DMS 273 treated with DMSO at 0.1 percent for 48 hours (cell line): ENCODE measurements around the gene CDK5RAP2.

Experiments
- DNase-seq: peaks from one replicate; lab custom pipeline; 2025; lab: John Stamatoyannopoulos, UW

CDK5RAP2 gene

DNA sequence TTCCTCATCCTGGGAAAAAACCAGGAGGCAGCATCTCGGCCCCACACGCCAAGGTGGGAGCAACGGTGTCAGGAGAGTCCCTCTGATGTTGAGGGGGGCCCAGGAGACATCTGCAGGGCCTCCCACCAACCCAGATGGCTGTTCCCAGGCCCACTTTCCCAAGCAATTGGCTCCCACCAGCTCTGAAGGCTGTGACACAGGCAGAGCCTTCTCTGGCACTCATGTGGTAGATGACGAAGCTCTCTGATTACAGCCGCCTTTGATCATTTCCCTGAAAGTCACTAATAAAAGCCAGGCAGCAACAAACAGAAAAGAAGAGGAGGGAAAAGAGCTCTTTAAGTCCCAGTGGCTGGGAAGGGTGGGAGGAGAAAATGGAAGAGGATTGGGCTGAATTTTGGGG, 226.5 kb downstream of the CDK5RAP2 start:
- no peak for DNase-seq

DNA sequence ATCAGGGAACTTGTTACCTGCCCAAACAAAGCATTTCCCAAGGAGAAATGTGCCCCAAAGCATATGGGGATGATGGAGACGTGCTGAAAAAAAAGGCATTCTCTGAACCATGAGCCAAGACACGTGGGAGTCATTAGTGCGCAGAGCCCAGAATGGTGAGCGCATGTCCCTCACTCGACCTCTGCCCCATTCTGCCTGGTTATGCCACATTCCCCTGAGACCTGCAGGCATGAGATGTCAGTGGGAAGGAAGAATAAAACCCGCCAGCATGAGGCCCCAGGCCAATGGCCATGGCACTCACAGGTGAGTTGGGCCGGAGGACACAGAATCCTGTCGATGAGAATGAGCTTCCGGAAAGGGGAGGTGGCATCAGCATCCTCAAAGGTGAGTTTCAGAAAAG, 228.9 kb downstream of the CDK5RAP2 start:
- DNase-seq: no peak

DNA sequence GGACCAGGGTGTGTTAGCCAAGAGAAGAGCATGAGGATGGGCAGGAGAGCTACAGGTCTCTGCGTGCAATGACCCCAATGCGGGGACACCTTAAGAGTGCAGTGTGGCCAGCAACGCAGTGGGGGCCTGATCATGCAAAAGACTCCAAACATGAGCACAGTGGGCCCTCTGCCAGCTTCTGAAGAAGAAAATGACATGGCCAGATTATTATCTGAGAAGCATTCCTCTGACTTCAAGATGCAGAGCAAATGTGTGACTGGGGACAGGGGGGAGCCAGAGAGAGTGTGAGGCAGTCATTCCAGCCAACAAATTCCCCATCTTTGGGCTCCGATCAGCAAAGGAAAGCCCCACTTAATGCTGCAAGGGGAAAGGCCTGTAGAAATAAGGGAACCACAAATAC, 229.4 kb downstream of the CDK5RAP2 start:
- DNase-seq: no peak

DNA sequence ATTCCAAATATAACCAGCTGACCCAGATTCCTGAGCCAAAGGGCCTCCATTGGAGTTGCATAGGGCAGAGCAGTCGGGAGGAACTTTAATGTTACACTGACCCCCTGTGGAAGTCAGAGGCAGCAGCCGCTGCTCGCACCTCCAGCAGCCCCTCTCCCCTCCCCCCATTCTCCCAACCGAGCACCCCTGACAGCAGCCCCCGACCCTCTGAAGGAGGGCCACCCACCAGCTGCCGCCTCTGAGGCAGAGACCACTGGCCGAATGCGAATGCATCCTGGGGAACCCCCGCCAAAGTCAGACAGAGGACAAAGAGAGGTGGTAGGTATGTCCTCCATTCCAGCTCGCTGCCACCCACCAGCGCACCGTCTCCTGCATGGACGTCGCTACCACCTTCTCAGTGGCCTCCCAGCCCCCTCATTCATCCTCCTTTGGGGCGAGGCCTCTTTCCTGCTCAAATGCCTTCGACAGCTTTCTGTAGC, 231.0 kb downstream of the CDK5RAP2 start:
- DNase-seq: peak; percentile 12

DNA sequence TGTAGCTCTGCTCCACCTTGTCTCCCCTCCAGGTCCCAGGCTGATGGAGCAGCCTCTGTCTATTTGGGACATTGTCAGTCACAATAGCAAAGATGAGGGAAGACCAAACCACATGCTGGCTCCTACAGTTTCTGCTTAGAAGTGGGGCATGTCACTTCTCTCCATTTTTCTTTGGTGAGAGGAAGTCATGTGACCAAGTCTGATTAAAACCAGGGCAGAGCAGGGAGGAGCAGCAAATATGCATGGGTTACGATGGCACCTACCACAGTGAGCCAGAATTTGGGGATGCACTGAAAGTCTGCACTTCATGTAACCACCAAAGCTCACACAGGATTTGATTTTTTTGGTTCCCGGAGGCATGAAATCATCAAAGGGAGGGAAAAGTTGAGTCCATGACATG, 234.6 kb downstream of the CDK5RAP2 start:
- DNase-seq: no peak

DNA sequence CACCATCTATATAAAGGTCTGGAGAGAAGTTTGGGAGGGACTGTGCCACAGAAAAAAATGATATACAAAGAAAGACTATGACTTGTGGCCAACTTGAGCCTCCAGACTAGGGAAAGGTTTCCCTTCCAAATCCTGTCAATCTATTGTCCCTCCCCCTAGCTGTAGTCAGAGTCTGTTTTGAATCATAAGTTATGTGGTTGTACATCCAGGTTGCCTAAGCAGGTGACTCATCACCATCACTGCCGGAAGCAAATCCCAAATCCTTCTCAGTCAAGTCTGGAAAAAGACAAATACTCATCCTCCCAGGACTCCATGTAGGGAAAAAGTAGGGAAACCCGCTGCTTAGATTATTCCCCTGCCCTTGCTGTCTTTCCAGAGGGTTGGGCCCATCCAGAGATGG, 235.7 kb downstream of the CDK5RAP2 start:
- no peak for DNase-seq

DNA sequence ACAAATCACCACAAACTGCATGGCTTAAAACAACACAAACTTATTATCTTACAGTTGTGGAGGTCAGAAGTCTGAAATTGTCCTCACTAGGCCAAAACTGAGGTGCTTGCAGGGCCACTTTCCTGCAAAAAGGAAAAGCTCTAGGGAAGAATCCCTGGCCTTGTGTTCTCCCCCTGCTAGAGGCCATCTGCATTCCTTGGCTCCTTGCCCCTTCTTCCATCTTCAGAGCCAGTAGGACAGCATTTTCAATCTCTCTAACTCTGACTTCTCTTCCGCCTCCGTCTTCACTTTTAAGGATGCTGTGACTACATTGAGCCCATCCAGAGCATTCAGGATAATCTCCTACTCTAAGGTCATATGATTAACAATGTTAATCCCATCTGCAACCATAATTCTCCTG, 236.6 kb downstream of the CDK5RAP2 start:
- DNase-seq: peak; percentile 4
